HEK293 (cell line): ENCODE data around the gene ANKRD63.

Experiments
- GLI2 ChIP-seq: fragments of 450-650 bp; formaldehyde crosslinking; IDR thresholded peaks from 2 replicates; pipeline ENCODE4; 2017; ENCODE audit warnings: missing biosample characterization, missing genetic modification characterization, low read depth, borderline replicate concordance
- MEIS1 ChIP-seq: sonication (generic); formaldehyde crosslinking; IDR thresholded peaks from 2 replicates; pipeline ENCODE4 v1.8.1; 2022; ENCODE audit warnings: missing genetic modification reagents, mild to moderate bottlenecking, borderline replicate concordance
- OVOL3 ChIP-seq: fragments of 450-650 bp; formaldehyde crosslinking; IDR thresholded peaks from 2 replicates; pipeline ENCODE4 v1.5.1; 2016; ENCODE audit warnings: missing biosample characterization, missing genetic modification characterization
- PATZ1 ChIP-seq: fragments of 450-650 bp; formaldehyde crosslinking; IDR thresholded peaks from 2 replicates; pipeline ENCODE4 v1.5.1; 2016; ENCODE audit warnings: missing biosample characterization, missing genetic modification characterization
- PRDM1 ChIP-seq: fragments of 450-650 bp; formaldehyde crosslinking; IDR thresholded peaks from 2 replicates; pipeline ENCODE4; 2016; ENCODE audit warnings: missing biosample characterization, missing genetic modification characterization
- SCRT1 ChIP-seq: fragments of 450-650 bp; formaldehyde crosslinking; IDR thresholded peaks from 2 replicates; pipeline ENCODE4 v1.5.1; 2016; ENCODE audit warnings: missing biosample characterization, missing genetic modification characterization, borderline replicate concordance
- SP2 ChIP-seq: fragments of 450-650 bp; formaldehyde crosslinking; IDR thresholded peaks from 2 replicates; pipeline ENCODE4 v1.5.1; 2016; ENCODE audit warnings: missing biosample characterization, missing genetic modification characterization
- SP3 ChIP-seq: fragments of 450-650 bp; formaldehyde crosslinking; IDR thresholded peaks from 2 replicates; pipeline ENCODE4 v1.5.1; 2016; ENCODE audit warnings: missing biosample characterization, missing genetic modification characterization
- SP7 ChIP-seq: fragments of 450-650 bp; formaldehyde crosslinking; IDR thresholded peaks from 2 replicates; pipeline ENCODE4 v1.5.1; 2016; ENCODE audit warnings: missing biosample characterization, missing genetic modification characterization
- YY2 ChIP-seq: fragments of 450-650 bp; formaldehyde crosslinking; IDR thresholded peaks from 2 replicates; pipeline ENCODE4 v1.5.1; 2016; ENCODE audit warnings: missing biosample characterization, missing genetic modification characterization
- ZBTB20 ChIP-seq: fragments of 450-650 bp; formaldehyde crosslinking; IDR thresholded peaks from 2 replicates; pipeline ENCODE4 v1.5.1; 2016; ENCODE audit warnings: missing biosample characterization, missing genetic modification characterization
- ZBTB48 ChIP-seq: fragments of 450-650 bp; formaldehyde crosslinking; IDR thresholded peaks from 2 replicates; pipeline ENCODE4 v1.5.1; 2016; ENCODE audit warnings: missing biosample characterization, missing genetic modification characterization
- ZEB2 ChIP-seq: fragments of 450-650 bp; formaldehyde crosslinking; IDR thresholded peaks from 2 replicates; pipeline ENCODE4 v1.5.1; 2016; ENCODE audit warnings: missing biosample characterization, missing genetic modification characterization
- ZNF114 ChIP-seq: fragments of 450-650 bp; formaldehyde crosslinking; IDR thresholded peaks from 2 replicates; pipeline ENCODE4 v1.5.0; 2017; ENCODE audit warnings: missing biosample characterization, missing genetic modification characterization
- ZNF138 ChIP-seq: fragments of 450-650 bp; formaldehyde crosslinking; IDR thresholded peaks from 2 replicates; pipeline ENCODE4 v1.5.1; 2016; ENCODE audit warnings: missing biosample characterization, missing genetic modification characterization, borderline replicate concordance
- ZNF148 ChIP-seq: fragments of 450-650 bp; formaldehyde crosslinking; IDR thresholded peaks from 2 replicates; pipeline ENCODE4 v1.5.0; 2017; ENCODE audit warnings: missing biosample characterization, missing genetic modification characterization, borderline replicate concordance
- ZNF175 ChIP-seq: fragments of 450-650 bp; formaldehyde crosslinking; IDR thresholded peaks from 2 replicates; pipeline ENCODE4 v1.5.1; 2016; ENCODE audit warnings: missing biosample characterization, missing genetic modification characterization
- ZNF19 ChIP-seq: fragments of 450-650 bp; formaldehyde crosslinking; IDR thresholded peaks from 2 replicates; pipeline ENCODE4; 2016; ENCODE audit warnings: missing biosample characterization, missing genetic modification characterization, low read depth
- ZNF362 ChIP-seq: fragments of 450-650 bp; formaldehyde crosslinking; IDR thresholded peaks from 2 replicates; pipeline ENCODE4 v1.5.1; 2016; ENCODE audit warnings: missing biosample characterization, missing genetic modification characterization
- ZNF48 ChIP-seq: fragments of 450-650 bp; formaldehyde crosslinking; IDR thresholded peaks from 2 replicates; pipeline ENCODE4 v1.5.1; 2016; ENCODE audit warnings: missing biosample characterization, missing genetic modification characterization
- ZNF596 ChIP-seq: fragments of 450-650 bp; IDR thresholded peaks from 2 replicates; pipeline ENCODE4 v1.5.0; 2018; ENCODE audit warnings: missing biosample characterization, mild to moderate bottlenecking, missing genetic modification characterization, moderate library complexity
- ZNF600 ChIP-seq: fragments of 450-650 bp; formaldehyde crosslinking; IDR thresholded peaks from 2 replicates; pipeline ENCODE4 v1.5.1; 2016; ENCODE audit warnings: missing biosample characterization, missing genetic modification characterization
- ZNF645 ChIP-seq: fragments of 450-650 bp; formaldehyde crosslinking; IDR thresholded peaks from 2 replicates; pipeline ENCODE4; 2016; ENCODE audit warnings: missing biosample characterization, missing genetic modification characterization
- ZNF704 ChIP-seq: fragments of 450-650 bp; formaldehyde crosslinking; IDR thresholded peaks from 2 replicates; pipeline ENCODE4 v1.5.1; 2016; ENCODE audit warnings: missing biosample characterization, missing genetic modification characterization
- ZNF707 ChIP-seq: fragments of 450-650 bp; formaldehyde crosslinking; IDR thresholded peaks from 2 replicates; pipeline ENCODE4 v1.5.1; 2016; ENCODE audit warnings: missing biosample characterization, missing genetic modification characterization
- ZSCAN23 ChIP-seq: fragments of 450-650 bp; formaldehyde crosslinking; IDR thresholded peaks from 2 replicates; pipeline ENCODE4 v1.5.1; 2016; ENCODE audit warnings: missing biosample characterization, missing genetic modification characterization

The ANKRD63 gene

GRCh38 chr15:40322531-40323238 lies 39.8 kb upstream of the ANKRD63 start (continued):
- TF ChIP-seq ZNF138 (tag by site-specific recombination) (no peak), ZNF19 (tag by site-specific recombination) (no peak), ZNF114 (tag by site-specific recombination) (no peak), ZNF596 (tag by site-specific recombination) (no peak), MEIS1 (no peak), ZNF645 (tag by site-specific recombination) (no peak), OVOL3 (no peak), GLI2 (tag by site-specific recombination) (no peak), SCRT1 (tag by site-specific recombination) (no peak), ZSCAN23 (tag by site-specific recombination) (no peak), YY2 (tag by site-specific recombination) (no peak), PRDM1 (tag by site-specific recombination) (peak; percentile 96), SP3 (tag by site-specific recombination) (no peak), PATZ1 (peak; percentile 71), ZNF48 (tag by site-specific recombination) (no peak), ZNF704 (tag by site-specific recombination) (no peak), ZNF600 (tag by site-specific recombination) (peak; percentile 73; the same call in 1 of the 2 replicates), SP7 (tag by site-specific recombination) (peak; percentile 76), ZBTB48 (tag by site-specific recombination) (peak; percentile 92), ZNF148 (tag by site-specific recombination) (no peak), SP2 (tag by site-specific recombination) (peak; percentile 86), ZNF362 (tag by site-specific recombination) (no peak), ZBTB20 (tag by site-specific recombination) (peak; percentile 77), ZNF175 (tag by site-specific recombination) (no peak), ZNF707 (tag by site-specific recombination) (no peak), ZEB2 (tag by site-specific recombination) (no peak)
